ENCODE measurements around the gene ADAMTSL4.

The ADAMTSL4 gene

DNA sequence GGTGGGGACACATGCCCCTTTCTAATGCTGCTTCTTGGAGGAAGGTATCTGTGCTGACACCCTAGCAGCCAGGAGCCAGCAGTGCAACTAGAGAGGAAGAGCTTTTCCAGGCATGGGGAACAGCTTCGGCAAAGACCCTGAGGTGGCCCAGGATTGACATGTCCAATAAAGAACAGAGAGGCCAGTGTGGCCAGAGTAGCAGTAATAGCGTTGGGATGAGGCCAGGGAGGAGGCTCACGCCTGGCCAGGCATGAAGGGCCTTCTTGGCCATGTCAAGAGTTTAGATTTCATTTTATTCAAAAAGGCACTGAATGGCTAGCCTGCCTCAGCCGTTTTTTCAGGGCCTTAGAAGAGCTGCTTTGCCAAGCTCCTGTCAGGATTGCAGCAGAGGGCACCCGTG lies 16.3 kb upstream of the ADAMTSL4 start:
- Histone ChIP-seq H3K4me1 (ENCODE audit: control insufficient read depth in 2 of 2, insufficient read depth in 2 of 2, low read length in 2 of 2) (peaks cover 6 to 15% of the 10 kb centered on the region in 2 donors), H3K27ac (ENCODE audit: low read depth in 2 of 2, low read length in 2 of 2) (peak overlapping the region; percentile 68 to 83), H3K4me3 (ENCODE audit: low read length in 2 of 2) (no peak overlapping the region), H3K9ac (ENCODE audit: low read depth in 1 of 2, low read length in 2 of 2) (peak overlapping the region; percentile 38 to 41), H3K27me3 (ENCODE audit: control insufficient read depth in 2 of 2, insufficient read depth in 2 of 2, low read length in 2 of 2) (no peaks in the 10 kb centered on the region), H3K9me3 (ENCODE audit: control insufficient read depth in 2 of 2, low read length in 2 of 2) (no peaks in the 10 kb centered on the region), H3K36me3 (ENCODE audit: control insufficient read depth in 2 of 2, insufficient read depth in 2 of 2, low read length in 2 of 2) (no peaks in the 10 kb centered on the region)

- no peak overlapping the region for H3K4me3 ChIP-seq (ENCODE audit: low read length in 2 of 2)
- no peaks in the 10 kb centered on the region for H3K9me3 ChIP-seq (ENCODE audit: control insufficient read depth in 2 of 2, low read length in 2 of 2)
- no peak overlapping the region for H3K9ac ChIP-seq (ENCODE audit: low read depth in 1 of 2, low read length in 2 of 2)
- H3K36me3 ChIP-seq (ENCODE audit: control insufficient read depth in 2 of 2, insufficient read depth in 2 of 2, low read length in 2 of 2), result no peaks in the 10 kb centered on the region
- H3K27ac ChIP-seq (ENCODE audit: low read depth in 2 of 2, low read length in 2 of 2), result no peak overlapping the region
- H3K27me3 ChIP-seq (ENCODE audit: control insufficient read depth in 2 of 2, insufficient read depth in 2 of 2, low read length in 2 of 2), result no peaks in the 10 kb centered on the region
- peaks cover 6 to 11% of the 10 kb centered on the region in 2 donors for H3K4me1 ChIP-seq (ENCODE audit: control insufficient read depth in 2 of 2, insufficient read depth in 2 of 2, low read length in 2 of 2)
These were observed 15.2 kb upstream of the ADAMTSL4 start for GRCh38 chr1:150534002-150534401.

- Histone ChIP-seq H3K4me1 (ENCODE audit: control insufficient read depth in 2 of 2, insufficient read depth in 2 of 2, low read length in 2 of 2) (peaks cover 6 to 11% of the 10 kb centered on the region in 2 donors), H3K9me3 (ENCODE audit: control insufficient read depth in 2 of 2, low read length in 2 of 2) (no peaks in the 10 kb centered on the region), H3K9ac (ENCODE audit: low read depth in 1 of 2, low read length in 2 of 2) (no peak overlapping the region), H3K27me3 (ENCODE audit: control insufficient read depth in 2 of 2, insufficient read depth in 2 of 2, low read length in 2 of 2) (no peaks in the 10 kb centered on the region), H3K4me3 (ENCODE audit: low read length in 2 of 2) (no peak overlapping the region), H3K27ac (ENCODE audit: low read depth in 2 of 2, low read length in 2 of 2) (no peak overlapping the region), H3K36me3 (ENCODE audit: control insufficient read depth in 2 of 2, insufficient read depth in 2 of 2, low read length in 2 of 2) (no peaks in the 10 kb centered on the region)
These were observed 13.5 kb upstream of the ADAMTSL4 start for GRCh38 chr1:150535511-150536287.

DNA sequence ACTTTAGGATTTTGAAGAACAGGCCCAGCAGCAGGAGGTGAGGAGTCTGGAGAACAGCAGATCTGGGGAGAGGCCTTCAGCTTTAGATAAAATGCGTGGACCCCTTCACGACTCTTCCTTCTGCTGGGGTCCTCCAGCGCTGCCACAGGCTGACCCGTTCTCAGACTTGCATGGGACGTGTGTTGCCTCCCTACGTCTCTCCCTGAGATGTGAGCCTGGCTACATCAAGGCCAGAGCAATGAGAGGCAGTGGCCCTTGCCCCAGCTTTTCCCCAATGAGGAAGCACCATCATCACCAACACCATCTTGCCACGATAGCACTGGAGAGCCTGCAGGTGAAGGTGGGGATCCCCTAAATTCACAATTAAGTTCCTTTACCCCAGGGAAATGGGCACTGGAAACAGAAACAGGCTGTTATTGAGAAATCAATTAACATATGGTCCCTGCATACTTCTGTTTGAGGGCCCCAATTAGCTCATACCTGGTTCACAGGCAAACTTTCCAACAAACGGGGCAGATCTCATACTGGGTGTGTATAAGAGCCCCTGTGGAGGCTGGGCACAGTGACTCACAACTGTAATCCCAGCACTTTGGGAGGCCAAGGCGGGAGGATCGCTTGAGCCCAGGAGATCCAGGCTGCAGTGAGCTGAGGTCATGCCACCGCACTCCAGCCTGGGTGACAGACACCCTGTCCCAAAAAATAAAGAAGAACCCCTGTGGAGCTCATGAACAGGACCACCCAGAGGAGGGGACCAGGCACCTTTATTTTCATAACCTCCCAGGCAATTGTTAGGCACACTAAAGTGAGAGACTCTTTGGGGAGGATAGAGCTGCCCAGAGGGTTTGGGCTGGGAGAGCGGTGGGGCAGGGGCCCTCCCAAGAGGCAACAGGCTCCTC lies 12.1 kb upstream of the ADAMTSL4 start:
- H3K27ac ChIP-seq (ENCODE audit: low read depth in 2 of 2, low read length in 2 of 2), result no peak overlapping the region
- no peaks in the 10 kb centered on the region for H3K36me3 ChIP-seq (ENCODE audit: control insufficient read depth in 2 of 2, insufficient read depth in 2 of 2, low read length in 2 of 2)
- no peaks in the 10 kb centered on the region for H3K9me3 ChIP-seq (ENCODE audit: control insufficient read depth in 2 of 2, low read length in 2 of 2)
- no peak overlapping the region for H3K9ac ChIP-seq (ENCODE audit: low read depth in 1 of 2, low read length in 2 of 2)
- H3K27me3 ChIP-seq (ENCODE audit: control insufficient read depth in 2 of 2, insufficient read depth in 2 of 2, low read length in 2 of 2), result no peaks in the 10 kb centered on the region
- H3K4me1 ChIP-seq (ENCODE audit: control insufficient read depth in 2 of 2, insufficient read depth in 2 of 2, low read length in 2 of 2), result peaks cover 6% of the 10 kb centered on the region in 2 donors
- no peak overlapping the region for H3K4me3 ChIP-seq (ENCODE audit: low read length in 2 of 2)

DNA sequence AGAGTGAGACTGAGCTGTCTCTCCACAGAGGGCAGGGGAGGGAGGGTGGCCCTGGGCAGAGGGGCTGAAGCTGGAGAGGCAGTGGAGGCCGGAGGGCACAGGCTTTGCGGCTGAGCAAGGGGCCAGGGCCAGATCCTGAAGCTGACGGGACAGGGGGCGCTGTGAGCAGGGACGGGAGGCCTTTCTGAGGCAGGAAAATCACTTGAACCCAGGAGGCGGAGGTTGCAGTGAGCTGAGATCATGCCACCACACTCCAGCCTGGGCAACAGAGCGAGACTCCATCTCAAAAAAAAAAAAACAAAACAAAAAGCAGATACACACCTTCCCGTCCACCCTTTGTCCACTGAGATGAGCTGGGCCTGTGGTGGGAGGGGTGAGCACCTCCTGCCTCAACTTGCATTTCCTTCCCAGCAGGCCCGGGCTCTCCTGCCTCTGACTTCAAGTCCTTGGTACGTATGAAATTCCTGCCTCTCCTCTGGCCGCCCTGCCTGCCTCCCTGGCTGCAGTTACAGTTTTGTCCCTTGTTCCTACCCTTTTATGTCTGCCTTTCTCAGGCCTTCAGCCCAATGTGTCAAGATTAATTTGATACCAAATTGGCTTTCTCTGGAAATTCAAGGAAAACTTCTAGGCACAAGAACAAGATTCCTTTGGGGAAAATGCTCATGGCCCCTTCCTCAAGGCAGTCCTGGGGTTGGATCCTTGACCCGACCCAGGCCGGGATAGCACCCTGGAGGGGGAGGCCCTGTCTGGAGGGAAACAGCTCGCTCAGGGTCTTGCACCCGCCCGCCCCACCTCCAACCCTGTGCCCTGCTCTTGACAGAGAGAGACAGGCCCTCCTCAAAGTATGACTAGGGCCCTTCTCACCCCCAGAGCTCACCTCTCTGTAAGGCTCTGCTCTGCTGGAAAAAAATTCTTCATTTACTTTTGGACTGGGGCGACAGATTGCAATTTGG lies 11.2 kb upstream of the ADAMTSL4 start:
- Histone ChIP-seq H3K4me3 (ENCODE audit: low read length in 2 of 2) (no peak overlapping the region), H3K9me3 (ENCODE audit: control insufficient read depth in 2 of 2, low read length in 2 of 2) (no peaks in the 10 kb centered on the region), H3K27ac (ENCODE audit: low read depth in 2 of 2, low read length in 2 of 2) (no peak overlapping the region), H3K36me3 (ENCODE audit: control insufficient read depth in 2 of 2, insufficient read depth in 2 of 2, low read length in 2 of 2) (no peaks in the 10 kb centered on the region), H3K27me3 (ENCODE audit: control insufficient read depth in 2 of 2, insufficient read depth in 2 of 2, low read length in 2 of 2) (no peaks in the 10 kb centered on the region), H3K4me1 (ENCODE audit: control insufficient read depth in 2 of 2, insufficient read depth in 2 of 2, low read length in 2 of 2) (peaks cover 2% of the 10 kb centered on the region in 2 donors), H3K9ac (ENCODE audit: low read depth in 1 of 2, low read length in 2 of 2) (no peak overlapping the region)

DNA sequence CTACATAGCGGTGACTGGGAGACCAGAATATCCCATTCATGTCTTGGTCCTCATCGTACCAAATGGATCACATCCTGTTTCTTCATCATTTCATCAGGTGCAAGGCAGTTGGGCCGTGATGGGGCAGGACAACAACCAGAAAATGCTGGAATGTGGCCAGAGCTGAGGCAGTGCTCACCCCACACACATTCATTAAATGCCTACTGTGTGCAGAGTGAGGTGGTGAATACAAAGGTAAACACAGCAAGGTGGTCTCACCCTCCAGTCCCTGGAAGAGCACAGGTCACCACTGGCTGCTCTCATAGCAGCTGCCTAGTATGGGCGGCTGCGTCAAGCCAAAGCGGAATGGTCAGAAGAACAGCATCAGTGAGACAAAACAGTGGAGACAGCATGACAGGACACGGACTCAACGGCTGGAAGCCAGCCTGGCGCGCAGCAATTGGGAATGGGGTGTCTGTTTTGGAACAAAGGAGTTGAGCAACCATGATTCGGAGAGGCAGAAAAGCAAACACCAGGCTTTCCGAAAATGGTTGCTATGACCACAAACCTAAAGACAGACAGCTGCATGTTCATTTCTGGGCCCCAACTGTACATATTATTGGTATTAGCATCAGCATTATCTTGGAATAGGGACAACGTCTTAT lies 5.6 kb upstream of the ADAMTSL4 start:
- H3K27ac ChIP-seq (ENCODE audit: low read depth in 2 of 2, low read length in 2 of 2), result no peak overlapping the region

GRCh38 chr1:150544204-150544603 lies 5.0 kb upstream of the ADAMTSL4 start:
- Histone ChIP-seq H3K36me3 (ENCODE audit: control insufficient read depth in 2 of 2, insufficient read depth in 2 of 2, low read length in 2 of 2) (no peaks in the 10 kb centered on the region), H3K9me3 (ENCODE audit: control insufficient read depth in 2 of 2, low read length in 2 of 2) (no peaks in the 10 kb centered on the region), H3K27ac (ENCODE audit: low read depth in 2 of 2, low read length in 2 of 2) (peak overlapping the region in 1 of 2 donors; percentile 11), H3K4me3 (ENCODE audit: low read length in 2 of 2) (no peak overlapping the region), H3K4me1 (ENCODE audit: control insufficient read depth in 2 of 2, insufficient read depth in 2 of 2, low read length in 2 of 2) (no peaks in the 10 kb centered on the region), H3K9ac (ENCODE audit: low read depth in 1 of 2, low read length in 2 of 2) (no peak overlapping the region), H3K27me3 (ENCODE audit: control insufficient read depth in 2 of 2, insufficient read depth in 2 of 2, low read length in 2 of 2) (no peaks in the 10 kb centered on the region)

More for the DNA sequence above, 5.6 kb upstream of the ADAMTSL4 start:
- no peaks in the 10 kb centered on the region for H3K9me3 ChIP-seq (ENCODE audit: control insufficient read depth in 2 of 2, low read length in 2 of 2)
- no peaks in the 10 kb centered on the region for H3K27me3 ChIP-seq (ENCODE audit: control insufficient read depth in 2 of 2, insufficient read depth in 2 of 2, low read length in 2 of 2)
- no peak overlapping the region for H3K9ac ChIP-seq (ENCODE audit: low read depth in 1 of 2, low read length in 2 of 2)
- no peaks in the 10 kb centered on the region for H3K4me1 ChIP-seq (ENCODE audit: control insufficient read depth in 2 of 2, insufficient read depth in 2 of 2, low read length in 2 of 2)
- no peak overlapping the region for H3K4me3 ChIP-seq (ENCODE audit: low read length in 2 of 2)
- no peaks in the 10 kb centered on the region for H3K36me3 ChIP-seq (ENCODE audit: control insufficient read depth in 2 of 2, insufficient read depth in 2 of 2, low read length in 2 of 2)

- H3K4me1 ChIP-seq (ENCODE audit: control insufficient read depth in 2 of 2, insufficient read depth in 2 of 2, low read length in 2 of 2), result peaks cover 0 to 7% of the 10 kb centered on the region in 2 donors
- no peak overlapping the region for H3K9ac ChIP-seq (ENCODE audit: low read depth in 1 of 2, low read length in 2 of 2)
- no peaks in the 10 kb centered on the region for H3K36me3 ChIP-seq (ENCODE audit: control insufficient read depth in 2 of 2, insufficient read depth in 2 of 2, low read length in 2 of 2)
- no peak overlapping the region for H3K27ac ChIP-seq (ENCODE audit: low read depth in 2 of 2, low read length in 2 of 2)
- H3K27me3 ChIP-seq (ENCODE audit: control insufficient read depth in 2 of 2, insufficient read depth in 2 of 2, low read length in 2 of 2), result peaks cover 0 to 8% of the 10 kb centered on the region in 2 donors
- H3K9me3 ChIP-seq (ENCODE audit: control insufficient read depth in 2 of 2, low read length in 2 of 2), result no peaks in the 10 kb centered on the region
- H3K4me3 ChIP-seq (ENCODE audit: low read length in 2 of 2), result no peak overlapping the region
These were observed 3.6 kb upstream of the ADAMTSL4 start for GRCh38 chr1:150545486-150546032.

DNA sequence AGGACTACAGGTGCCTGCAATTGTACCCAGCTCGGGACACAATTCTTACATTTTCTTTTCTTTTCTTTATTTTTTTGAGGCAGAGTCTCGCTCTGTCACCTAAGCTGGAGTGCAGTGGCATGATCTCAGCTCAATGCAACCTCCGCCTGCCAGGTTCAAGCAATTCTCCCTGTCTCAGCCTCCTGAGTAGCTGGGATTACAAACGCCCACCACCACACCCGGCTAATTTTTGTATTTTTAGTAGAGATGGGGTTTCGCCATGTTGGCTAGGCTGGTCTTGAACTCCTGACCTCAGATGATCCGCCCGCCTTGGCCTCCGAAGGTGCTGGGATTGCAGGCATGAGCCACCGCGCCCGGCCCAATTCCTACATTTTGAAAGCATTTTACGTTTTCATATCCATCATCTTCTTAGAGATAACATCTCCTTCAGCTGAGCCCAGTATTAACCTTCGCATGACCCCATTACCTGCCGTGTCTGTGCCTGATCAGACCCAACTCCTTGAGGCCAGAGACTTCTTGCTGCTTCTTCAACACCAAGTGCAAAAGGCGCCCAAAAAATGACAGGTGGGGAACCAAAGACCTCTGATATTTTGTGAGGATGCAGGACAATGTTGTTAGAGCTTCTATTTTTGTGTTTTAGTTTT lies 2.8 kb upstream of the ADAMTSL4 start:
- H3K9ac ChIP-seq (ENCODE audit: low read depth in 1 of 2, low read length in 2 of 2), result no peak overlapping the region
- peaks cover 0 to 8% of the 10 kb centered on the region in 2 donors for H3K27me3 ChIP-seq (ENCODE audit: control insufficient read depth in 2 of 2, insufficient read depth in 2 of 2, low read length in 2 of 2)
- peaks cover 0 to 7% of the 10 kb centered on the region in 2 donors for H3K4me1 ChIP-seq (ENCODE audit: control insufficient read depth in 2 of 2, insufficient read depth in 2 of 2, low read length in 2 of 2)
- no peak overlapping the region for H3K27ac ChIP-seq (ENCODE audit: low read depth in 2 of 2, low read length in 2 of 2)
- H3K9me3 ChIP-seq (ENCODE audit: control insufficient read depth in 2 of 2, low read length in 2 of 2), result no peaks in the 10 kb centered on the region
- H3K36me3 ChIP-seq (ENCODE audit: control insufficient read depth in 2 of 2, insufficient read depth in 2 of 2, low read length in 2 of 2), result no peaks in the 10 kb centered on the region
- H3K4me3 ChIP-seq (ENCODE audit: low read length in 2 of 2), result no peak overlapping the region
